Measurements from ENCODE around the gene TRANK1. TPM values are rescaled to one million over a fixed set of nuclear protein-coding genes. Genes with fewer than 3 reads are reported as not detected.

TRANK1 gene
- total RNA-seq, 2 donors from 2014 or later = 3.6 to 7.8 TPM

DNA sequence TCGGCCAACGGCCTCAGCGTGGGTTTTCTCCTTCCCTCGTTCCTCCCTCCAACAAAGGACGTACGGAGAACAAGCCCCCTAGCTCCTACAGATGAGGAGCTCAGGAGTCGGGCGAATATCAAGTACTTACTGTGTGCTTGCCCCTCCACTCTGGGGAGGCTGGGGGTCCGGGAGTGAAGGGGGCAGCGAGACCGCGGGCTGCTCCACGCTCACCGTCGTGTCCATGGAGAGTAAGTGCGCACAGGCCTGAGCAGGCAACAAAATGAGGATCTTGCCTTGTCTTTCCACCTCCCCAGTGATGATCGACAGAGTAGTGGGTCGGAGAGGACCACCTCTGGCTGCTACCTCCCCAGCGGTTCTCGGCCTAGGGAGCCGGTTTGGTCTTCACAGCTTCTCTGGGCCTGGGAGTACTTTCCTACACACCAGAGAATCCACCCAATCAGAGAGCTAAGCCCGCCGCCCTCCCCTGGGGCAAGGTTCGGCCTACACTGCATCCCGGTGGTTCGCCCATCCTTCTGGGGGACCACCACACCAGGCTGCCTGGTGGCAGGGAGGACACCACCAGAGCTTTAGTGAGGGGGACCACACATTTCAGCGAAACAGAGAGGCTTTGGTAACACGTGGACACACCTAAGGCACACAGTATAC is 603 bp upstream of the TRANK1 start:
- Histone ChIP-seq H3K9me3 (no peaks in the 10 kb centered on the region), H3K4me3 (no peak overlapping the region), H3K27ac (no peak overlapping the region), H3K4me1 (peaks cover 16% of the 10 kb centered on the region), H3K27me3 (no peaks in the 10 kb centered on the region), H3K36me3 (replicated peaks in 1 of 2; ENCODE audit: insufficient read depth in 1 of 2, low read depth in 2 of 2) (no peaks in the 10 kb centered on the region)
- no peak for DNase-seq
- ATAC-seq = no peak
- 82 to 92% methylated on average over 15 to 28 of the region's 28 CpGs for WGBS, 2 donors
- intact Hi-C loops (cut with DNase I) = no loop called here
- no peak for TF ChIP-seq CTCF (IDR thresholded peaks at IDR 0.05)
- no peak for TF ChIP-seq POLR2A (IDR thresholded peaks at IDR 0.05)

- no peaks in the 10 kb centered on the region for H3K36me3 ChIP-seq (replicated peaks in 1 of 2; ENCODE audit: insufficient read depth in 1 of 2, low read depth in 2 of 2)
- TF ChIP-seq CTCF (IDR thresholded peaks at IDR 0.05) = peak in 2 of 7 experiments; percentile 11 to 23
- TF ChIP-seq POLR2A (IDR thresholded peaks at IDR 0.05) = peak in 1 of 3 donors; percentile 11
- DNase-seq = peak; percentile 56 to 75 (median 68)
- intact Hi-C loops (cut with DNase I) = no loop called here
- H3K4me3 ChIP-seq = peak overlapping the region; percentile 77 to 86
- H3K27ac ChIP-seq = peak overlapping the region in 3 of 4 donors; percentile 22 to 47 (median 25)
- no peaks in the 10 kb centered on the region for H3K9me3 ChIP-seq
- H3K27me3 ChIP-seq = no peaks in the 10 kb centered on the region
- WGBS, 2 donors = 0% methylated on average over 12 to 55 of the region's 56 CpGs
- peak; percentile 81 for ATAC-seq
- H3K4me1 ChIP-seq = peaks cover 16% of the 10 kb centered on the region
These were observed 728 bp downstream of the TRANK1 start for GRCh38 chr3:36944012-36944640.

GRCh38 chr3:36943601-36944000 is 1.3 kb downstream of the TRANK1 start:
- intact Hi-C loops (cut with DNase I) = no loop called here
- Histone ChIP-seq H3K9me3 (no peaks in the 10 kb centered on the region), H3K4me3 (peak overlapping the region in 1 of 2 donors; percentile 86), H3K36me3 (replicated peaks in 1 of 2; ENCODE audit: insufficient read depth in 1 of 2, low read depth in 2 of 2) (no peaks in the 10 kb centered on the region), H3K27ac (peak overlapping the region in 2 of 4 donors; percentile 22 to 47), H3K27me3 (no peaks in the 10 kb centered on the region), H3K4me1 (peaks cover 16% of the 10 kb centered on the region)
- DNase-seq = no peak
- no peak for ATAC-seq
- TF ChIP-seq CTCF (IDR thresholded peaks at IDR 0.05) (no peak), POLR2A (IDR thresholded peaks at IDR 0.05) (no peak)
- 31 to 43% methylated on average over 10 of the region's 10 CpGs for WGBS, 2 donors

DNA sequence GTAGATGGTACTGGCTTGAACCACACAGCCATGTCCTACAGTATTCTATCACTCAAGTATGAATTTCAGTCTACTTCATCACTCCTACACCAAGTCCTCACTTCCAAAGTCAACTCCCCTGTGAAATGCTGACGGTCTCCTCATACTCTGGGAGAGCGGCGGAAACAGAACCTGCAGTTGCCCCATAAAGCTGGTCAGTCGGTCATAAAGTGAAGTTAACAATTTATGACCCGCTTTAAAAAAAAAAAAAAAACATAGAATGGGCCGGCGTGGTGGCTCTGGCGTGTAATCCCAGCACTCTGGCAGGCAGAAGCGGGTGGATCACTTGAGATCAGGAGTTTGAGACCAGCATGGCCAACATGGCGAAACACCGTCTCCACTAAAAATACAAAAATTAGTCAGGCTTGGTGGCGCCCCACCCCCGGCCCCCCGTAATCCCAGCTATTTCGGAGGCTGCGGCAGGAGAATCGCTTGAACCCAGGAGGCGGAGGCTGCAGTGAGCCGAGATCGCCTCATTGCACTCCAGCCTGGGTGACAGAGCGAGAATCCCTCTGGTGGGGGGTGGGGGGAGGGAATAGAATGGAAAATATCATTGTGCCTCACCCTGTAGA is 2.1 kb downstream of the TRANK1 start:
- Histone ChIP-seq H3K27me3 (no peaks in the 10 kb centered on the region), H3K9me3 (no peaks in the 10 kb centered on the region), H3K4me3 (no peak overlapping the region), H3K27ac (no peak overlapping the region), H3K36me3 (replicated peaks in 1 of 2; ENCODE audit: insufficient read depth in 1 of 2, low read depth in 2 of 2) (no peaks in the 10 kb centered on the region), H3K4me1 (peaks cover 16% of the 10 kb centered on the region)
- no peak for DNase-seq
- TF ChIP-seq POLR2A (IDR thresholded peaks at IDR 0.05) (no peak), CTCF (IDR thresholded peaks at IDR 0.05) (no peak)
- ATAC-seq = no peak
- WGBS, 2 donors = 97 to 98% methylated on average over 20 to 21 of the region's 21 CpGs
- intact Hi-C loops (cut with DNase I) = no loop called here
